HG03135 (cell line): ENCODE results near the gene WTAP.
"Not testable (repeated sequence)": the region's sequence is repeated elsewhere in the genome, so short reads cannot be mapped to it uniquely, and the experiment has no call there.

Experiments used
- ATAC-seq: cut with Tn5 transposase; IDR thresholded peaks from one replicate; pipeline ENCODE4 v1.9.1; 2021; ENCODE audit warnings: mild to moderate bottlenecking, moderate library complexity; ENCODE audit not compliant: unreplicated experiment

WTAP gene

DNA sequence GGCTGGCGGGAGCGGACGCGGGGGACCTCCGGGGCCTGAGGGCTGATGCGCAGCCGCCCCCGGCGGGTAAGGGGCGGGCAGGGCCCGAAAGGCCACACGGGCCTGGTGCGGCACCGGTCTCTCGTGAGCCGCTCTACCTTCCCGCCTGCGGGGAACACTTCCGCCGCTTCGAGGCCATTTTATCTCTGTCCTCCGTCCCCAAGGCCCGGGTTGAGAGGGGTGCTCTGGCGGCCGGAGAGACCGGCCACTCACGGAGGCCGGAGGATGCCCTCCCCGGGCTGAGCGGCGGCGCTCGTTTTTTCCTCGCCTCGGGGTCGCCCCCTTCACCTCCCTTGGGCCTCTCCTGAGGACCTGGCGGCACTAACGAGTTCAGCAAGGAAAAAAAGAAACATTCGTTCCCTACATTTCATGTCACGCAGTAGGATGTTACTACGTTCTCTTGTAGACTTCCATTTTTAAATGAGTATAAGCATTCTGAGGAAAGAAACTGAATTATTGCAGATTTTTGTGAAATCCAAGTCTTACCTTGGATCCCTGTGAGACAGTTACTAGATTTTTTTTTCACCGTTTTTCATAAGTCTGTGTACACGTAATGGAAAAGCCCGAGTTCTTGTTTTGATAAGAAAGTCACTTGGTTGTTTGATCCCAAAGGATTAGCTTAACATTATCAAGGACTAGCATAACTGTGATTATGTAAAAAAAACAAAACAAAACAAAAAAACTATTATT, 575 bp downstream of the WTAP start:
- ATAC-seq: peak; percentile 41

DNA sequence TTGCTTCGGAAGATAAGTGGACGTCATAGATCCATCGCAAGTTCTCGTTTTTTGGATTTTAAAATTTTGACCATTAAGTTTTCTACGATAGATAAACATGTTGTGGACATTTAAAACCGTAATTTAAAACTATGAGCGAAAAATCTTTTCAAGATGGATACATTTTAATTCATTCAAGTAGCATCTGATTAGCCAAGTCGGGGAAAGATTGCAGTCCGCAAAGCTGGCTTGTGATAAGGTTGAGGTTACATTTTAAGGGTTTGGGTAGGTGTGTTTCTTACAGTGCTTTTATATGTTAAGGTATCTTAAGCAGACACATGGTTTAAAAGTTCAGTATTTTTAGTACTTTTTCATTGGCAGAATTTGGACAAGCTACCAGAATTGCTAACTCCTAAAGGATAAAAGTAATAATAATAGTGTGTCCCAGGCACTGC, 1.2 kb downstream of the WTAP start:
- ATAC-seq: no peak

DNA sequence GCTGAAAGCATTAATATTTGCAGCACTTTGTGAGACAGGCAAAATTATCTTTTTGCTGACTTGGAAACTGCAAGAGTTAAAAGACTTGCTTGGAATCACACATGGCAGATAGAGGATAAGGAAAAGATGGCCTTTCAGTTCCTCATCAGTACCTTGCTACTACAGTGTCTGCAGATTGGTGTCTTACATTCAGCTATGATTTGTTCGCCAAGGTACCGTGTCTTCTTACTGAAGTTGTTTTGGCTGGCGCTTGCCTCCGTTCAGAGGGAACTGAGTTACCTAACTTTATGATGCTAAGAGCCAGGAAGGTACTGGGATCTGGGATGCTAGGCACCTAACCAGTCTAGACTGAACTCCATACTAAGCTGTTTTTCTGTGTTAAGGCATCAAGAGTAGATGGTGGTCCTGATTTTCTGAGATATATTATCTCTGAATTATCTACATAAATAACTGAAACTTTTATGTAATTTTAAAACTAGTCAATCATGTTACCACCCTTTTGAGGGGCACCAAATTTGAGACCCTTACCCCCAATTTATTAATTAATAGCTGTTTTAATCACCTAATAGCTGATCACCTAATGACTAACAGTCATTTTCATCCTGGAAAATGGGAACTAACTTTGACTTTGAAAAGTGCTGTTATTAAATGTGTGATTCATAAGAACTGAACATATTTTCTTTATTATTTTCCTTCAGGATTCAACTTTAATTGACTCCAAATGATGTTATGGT, 2.5 kb downstream of the WTAP start:
- ATAC-seq: no peak

DNA sequence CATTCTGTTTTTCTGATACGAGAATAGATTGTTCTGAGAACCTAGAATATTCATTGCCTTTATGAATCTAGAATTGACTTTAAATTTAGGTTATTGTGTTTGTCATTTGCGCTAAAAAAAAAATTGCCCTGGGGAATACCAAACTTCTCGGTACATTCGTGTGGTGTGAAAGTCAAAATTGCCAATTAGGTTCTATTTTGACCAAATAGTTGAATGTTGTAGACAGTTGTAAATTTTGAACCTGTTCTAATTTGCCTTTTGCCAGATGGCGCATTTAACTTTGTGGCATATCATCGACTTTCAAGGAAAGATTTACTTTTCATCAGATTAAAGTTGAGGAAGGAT, 3.0 kb downstream of the WTAP start:
- ATAC-seq: no peak

DNA sequence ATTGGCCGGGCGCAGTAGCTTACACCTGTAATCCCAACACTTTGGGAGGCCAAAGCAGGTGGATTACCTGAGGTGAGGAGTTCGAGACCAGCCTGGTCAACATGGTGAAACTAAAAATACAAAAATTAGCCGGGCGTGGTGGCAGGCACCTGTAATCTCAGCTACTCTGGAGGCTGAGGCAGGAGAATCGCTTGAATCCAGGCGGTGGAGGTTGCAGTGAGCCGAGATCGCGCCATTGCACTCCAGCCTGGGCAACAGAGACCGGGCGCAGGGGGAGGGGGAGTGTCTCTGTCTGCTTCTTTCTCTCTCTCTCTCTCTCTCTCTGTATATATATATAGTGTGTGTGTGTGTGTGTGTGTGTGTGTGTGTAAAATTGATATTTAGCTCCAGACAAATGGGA, 5.2 kb downstream of the WTAP start:
- ATAC-seq: not testable (repeated sequence)

DNA sequence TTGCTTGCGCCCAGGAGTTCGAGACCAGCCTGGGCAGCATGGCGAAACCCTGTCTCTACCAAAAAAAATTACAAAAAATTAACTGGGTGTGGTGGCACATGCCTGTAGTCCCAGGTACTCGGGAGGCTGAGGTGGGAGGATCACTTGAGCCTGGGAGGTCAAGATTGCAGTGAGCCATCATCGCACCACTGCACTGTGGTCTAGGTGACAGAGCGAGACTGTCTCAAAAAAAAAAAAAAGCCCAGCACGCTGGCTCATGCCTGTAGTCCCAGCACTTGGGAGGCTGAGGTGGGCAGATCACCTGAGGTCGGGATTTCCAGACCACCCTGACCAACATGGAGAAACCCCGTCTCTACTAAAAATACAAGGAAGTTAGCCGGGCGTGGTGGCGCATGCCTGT, 6.1 kb downstream of the WTAP start:
- ATAC-seq: not testable (repeated sequence)

DNA sequence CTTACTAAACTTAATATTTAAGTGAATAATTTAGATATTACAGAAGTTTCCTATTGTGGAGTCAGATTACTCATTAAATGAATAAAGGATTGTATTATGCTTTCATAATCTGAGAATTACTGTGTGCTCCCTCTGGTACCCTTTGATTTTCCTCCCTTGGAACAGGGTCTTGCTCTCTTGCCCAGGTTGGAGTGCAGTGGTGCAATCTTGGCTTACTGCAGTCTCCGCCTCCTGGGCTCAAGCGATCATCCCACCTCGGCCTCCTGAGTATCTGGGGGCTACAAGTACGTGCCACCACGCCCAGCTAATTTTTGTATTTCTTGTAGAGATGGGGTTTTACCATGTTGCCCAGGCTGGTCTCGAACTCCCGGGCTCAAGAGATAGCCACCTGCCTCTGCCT, 9.6 kb downstream of the WTAP start:
- ATAC-seq: no peak

DNA sequence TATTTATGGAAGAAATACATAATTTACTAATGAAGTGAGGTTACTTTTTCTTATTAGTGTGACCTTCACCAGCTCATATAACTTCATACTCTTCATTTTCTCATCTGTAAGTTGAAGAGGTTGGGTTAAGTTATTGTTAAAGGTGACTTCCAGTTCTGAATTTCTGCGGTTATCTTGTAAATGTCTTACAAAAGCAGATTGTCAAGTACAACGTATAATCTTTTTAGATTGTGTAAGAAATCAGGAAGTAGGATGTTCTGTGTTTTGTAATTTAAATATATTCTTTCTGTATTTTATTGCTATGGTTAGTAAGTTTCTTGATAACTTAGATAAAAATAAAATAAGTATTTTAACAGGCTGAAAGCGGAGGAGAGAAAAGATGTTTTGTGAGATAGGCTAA, 12.0 kb downstream of the WTAP start:
- ATAC-seq: no peak

DNA sequence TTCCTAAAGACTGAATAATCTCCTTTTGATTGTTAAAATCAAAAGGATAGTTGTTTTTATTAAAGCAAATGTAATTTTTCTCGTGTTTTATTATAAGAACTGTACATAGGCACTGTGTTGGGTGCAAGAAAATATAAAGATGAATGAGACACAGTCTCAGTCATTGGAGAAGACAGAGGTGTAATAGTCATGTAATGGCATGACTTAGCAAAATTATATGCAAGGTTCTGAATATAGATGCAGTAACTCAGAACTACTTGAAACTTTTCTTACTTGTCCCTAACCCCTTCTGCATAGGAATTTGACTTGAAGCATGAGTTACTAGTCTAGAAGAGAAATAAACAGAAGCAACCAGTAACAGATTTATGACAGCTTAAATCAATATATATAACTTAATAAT, 14.9 kb downstream of the WTAP start:
- ATAC-seq: no peak

DNA sequence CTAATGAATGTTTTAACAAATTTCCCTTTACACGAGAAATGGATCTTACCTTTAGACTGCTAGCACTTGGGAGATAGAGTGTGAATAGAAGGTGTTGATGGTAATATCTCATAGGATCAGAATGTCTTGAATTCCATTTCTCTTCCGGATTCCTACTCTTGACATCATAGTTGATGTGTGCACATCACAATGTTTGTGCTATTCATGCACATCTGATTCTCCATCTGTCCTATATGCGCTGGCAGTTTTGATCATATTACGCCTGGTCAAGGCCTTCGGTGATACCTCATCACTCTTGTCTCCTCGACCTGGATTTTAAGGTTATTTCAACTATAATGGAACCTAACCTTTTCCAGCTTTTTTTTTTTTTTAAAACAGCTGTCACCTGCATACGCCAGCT, 17.8 kb downstream of the WTAP start:
- no peak for ATAC-seq

DNA sequence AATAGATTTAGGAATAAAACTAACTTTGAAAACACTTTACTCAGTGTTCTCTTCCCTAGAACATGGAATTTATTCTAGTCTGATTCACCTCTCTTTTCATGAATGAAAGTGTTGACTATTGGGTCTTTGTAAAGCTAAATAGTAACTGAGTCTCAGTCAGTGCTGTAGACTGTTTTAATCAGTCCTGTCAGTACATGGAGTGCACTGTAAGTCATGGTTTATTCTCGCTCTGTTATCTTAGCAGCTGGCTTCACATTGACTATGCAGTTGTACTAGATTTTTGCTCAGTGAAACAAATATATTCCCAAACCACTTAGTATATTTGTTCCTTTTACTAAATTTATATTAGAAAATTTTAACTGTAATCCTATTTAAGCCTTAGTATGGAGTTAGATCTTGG, 19.5 kb downstream of the WTAP start:
- no peak for ATAC-seq

DNA sequence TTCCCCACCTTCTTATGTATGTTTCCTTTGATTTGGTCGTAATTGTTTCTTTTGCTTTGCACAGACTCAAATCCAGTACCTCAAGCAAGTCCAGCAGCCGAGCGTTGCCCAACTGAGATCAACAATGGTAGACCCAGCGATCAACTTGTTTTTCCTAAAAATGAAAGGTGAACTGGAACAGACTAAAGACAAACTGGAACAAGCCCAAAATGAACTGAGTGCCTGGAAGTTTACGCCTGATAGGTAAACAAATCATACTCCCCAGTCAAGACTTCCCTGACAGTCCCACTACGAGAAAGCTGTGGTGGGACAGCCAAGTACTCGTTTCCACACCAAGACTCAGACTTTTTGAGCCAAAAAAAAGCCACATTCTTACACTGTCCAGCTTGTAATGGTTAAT, 20.8 kb downstream of the WTAP start:
- ATAC-seq: not testable (repeated sequence)

DNA sequence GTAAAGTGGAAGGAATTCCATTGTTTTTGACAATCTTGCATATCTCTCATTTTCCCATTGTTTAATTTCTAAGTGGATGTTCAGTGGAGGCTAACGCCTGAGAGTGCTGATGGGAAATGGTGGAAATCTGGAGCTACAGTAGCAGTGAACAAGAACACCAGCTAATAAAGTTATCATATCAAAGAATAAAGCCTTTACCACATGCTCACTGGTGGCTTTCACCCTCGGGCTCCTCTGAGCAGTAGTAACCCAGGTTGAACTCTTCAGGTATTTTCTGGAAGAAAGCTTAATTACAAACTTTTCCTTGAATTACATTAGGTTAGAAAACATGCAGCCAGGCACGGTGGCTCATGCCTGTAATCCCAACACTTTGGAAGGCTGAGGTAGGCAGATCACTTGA, 24.1 kb downstream of the WTAP start:
- ATAC-seq: no peak

DNA sequence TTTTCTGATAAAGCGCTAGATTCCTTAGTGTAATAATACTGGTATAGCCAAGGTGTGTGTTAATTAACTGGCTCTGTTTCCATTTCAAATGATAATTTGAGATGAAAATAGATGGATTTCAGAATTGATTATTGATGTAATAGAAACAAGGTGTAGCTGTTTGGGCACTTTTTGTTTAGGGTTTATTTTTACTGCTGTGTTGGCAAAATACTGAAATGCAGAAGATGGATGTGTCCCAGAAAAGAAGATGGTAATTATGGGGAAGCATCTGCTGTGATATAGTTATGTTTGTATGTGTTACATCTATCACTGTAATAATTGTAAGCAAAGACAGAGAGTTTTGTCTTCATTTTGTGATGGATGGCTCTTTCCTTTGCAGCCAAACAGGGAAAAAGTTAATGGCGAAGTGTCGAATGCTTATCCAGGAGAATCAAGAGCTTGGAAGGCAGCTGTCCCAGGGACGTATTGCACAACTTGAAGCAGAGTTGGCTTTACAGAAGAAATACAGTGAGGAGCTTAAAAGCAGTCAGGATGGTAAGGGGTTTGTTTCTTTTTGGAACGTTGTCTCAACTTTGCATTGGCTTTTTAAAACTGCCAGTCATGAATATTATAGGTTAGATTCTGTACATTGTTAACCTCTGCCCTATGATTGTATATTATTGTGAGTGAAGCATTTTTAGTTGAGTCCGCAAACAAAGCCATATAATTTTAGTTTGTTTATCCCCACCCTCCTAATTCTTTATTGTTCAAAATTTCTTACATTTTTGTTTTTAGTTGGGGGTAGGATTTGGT, 26.0 kb downstream of the WTAP start:
- ATAC-seq: no peak

DNA sequence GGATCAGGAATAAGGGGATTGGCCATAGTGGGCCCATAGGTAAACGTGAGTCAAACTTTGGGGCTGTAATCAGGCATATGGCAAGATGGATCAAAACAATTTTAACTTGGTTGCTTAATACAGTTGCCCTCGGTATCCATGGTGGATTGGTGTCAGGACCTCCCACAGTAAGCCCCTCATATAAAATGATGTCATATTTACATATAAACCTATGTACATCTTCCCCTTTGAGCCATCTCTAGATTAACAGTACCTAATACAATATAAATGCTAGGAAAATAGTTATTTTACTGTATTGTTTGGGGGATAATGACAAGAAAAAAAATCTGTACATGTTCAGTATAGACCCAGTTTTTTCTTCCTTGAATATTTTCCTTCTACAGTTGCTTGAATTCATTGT, 27.1 kb downstream of the WTAP start:
- no peak for ATAC-seq

DNA sequence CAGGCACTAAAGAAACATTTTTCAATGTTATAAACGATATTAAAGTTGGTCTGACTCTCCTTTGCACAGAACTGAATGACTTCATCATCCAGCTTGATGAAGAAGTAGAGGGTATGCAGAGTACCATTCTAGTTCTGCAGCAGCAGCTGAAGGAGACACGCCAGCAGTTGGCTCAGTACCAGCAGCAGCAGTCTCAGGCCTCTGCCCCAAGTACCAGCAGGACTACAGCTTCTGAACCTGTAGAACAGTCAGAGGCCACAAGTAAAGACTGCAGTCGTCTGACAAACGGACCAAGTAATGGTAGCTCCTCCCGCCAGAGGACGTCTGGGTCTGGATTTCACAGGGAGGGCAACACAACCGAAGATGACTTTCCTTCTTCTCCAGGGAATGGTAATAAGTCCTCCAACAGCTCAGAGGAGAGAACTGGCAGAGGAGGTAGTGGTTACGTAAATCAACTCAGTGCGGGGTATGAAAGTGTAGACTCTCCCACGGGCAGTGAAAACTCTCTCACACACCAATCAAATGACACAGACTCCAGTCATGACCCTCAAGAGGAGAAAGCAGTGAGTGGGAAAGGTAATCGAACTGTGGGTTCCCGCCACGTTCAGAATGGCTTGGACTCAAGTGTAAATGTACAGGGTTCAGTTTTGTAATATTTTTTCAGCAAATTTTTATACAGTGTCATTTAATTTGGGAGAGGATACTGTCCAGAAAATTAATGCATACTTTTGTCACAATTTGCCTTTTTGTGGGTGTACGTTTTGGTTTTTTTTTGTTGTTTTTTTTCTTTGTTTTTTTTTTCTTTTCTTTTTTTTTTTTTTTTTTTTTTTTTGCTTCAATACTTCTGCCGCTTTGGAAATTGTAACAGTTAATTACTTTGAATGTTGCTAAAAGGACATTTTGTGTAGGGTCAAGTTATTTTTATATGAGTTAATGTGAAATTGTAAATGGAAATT, 27.9 kb downstream of the WTAP start:
- no peak for ATAC-seq

DNA sequence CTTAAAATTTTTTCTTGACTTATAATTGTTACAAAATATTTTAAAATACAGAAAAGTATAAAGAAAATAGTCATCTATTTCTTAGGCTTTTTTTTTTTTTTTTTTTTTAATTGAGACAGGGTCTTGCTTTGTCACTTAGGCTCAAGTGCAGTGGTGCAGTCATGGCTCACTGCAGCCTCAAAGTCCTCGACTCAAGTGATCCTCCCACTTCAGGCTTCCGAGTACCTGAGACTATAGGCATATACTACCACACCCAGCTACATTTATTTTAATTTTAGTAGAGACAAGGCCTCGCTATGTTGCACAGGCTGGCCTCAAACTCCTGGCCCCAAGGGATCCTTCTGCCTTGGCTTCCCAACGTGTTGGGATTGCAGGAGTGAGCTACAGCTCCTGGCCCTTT, 29.2 kb downstream of the WTAP start:
- no peak for ATAC-seq

DNA sequence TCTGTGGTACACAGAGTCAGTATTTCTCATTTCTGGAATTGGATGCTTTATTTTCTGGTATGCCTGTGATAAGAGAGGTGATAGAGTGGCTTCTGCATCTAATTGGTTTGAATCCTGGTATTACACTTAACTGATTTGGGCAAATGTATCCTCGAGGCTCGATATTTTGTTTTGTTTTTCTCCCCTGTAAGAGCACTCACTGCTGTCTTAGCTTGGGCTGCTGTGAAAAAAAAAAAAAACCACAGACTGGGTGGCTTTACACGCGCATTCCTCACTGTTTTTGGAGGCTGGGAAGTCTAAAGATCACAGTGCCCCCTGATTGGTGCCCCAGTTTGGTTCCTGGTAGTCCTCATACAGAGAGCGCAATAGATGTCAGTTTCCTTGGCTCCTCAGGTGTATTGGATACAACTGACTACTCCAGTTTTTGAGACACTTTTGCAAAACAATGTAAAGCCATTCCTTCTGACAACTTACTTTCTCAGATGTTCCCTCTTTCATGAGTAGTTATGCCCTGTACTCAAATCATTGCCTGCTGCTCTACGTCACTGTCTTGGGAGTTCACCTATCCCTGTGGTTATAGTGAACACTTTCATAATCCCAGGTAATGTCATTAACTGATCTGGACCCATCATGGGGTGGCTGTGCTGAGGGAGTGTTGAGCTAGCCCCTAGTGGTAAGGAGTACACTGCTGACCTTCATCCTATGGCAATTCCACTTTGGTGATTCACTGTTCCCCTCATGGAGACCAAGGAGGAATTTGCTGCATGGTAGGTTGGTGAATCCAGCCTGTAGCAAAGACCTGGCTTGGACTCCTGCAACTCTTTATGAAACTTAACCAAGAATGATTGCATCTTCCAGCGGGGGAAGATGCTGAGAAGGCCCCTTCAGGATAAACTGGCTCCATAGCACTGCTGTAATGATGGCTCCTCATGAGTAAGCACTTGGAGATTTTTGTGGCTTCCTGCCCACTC, 31.0 kb downstream of the WTAP start:
- no peak for ATAC-seq

DNA sequence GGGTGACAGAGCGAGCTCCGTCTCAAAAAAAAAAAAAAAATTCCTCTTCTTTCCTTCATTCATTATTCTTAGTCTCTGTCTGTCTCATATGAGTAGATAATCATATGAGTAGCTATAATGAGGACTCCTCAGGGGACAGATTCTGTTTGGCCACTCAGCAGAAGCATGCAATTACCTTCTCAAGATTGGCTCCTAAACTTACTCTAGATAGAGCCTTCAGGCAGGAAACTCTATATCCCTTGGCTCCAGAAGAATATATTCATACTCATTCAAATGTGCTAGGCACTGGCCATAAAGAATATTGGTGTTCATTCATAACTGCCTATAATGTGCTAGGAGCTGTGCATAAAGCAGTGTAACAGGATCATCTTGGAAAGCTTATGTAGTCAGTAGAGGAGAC, 32.3 kb downstream of the WTAP start:
- ATAC-seq: no peak

DNA sequence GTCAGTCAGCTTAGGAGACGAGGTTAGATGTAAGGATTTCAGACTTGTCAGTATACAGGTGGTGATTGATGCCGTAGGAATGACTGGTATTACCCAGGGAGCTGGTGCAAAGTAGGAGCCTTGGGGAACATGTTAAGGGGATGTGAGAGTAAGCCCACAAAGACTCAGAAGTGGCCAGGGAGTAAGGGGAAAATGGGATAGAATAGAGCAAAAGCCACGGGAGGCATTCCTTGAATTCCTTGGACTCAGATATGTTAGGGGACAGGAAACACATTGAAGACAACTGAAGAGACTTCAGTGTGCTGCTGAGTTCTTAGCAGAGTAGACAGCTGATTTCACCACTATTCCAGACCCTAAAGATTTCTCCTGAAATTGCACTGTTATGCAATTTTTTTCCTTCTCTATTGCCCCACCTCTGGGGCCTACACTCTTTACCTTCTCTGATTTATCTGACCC, 33.3 kb downstream of the WTAP start:
- ATAC-seq: no peak
